K562 (cell line): ENCODE results near the gene CSF2RB.

ENCODE experiments used
- ARNT ChIP-seq, 2 experiments: fragments of 450-650 bp; IDR thresholded peaks; 2 replicates each; pipeline ENCODE4 v1.6.1; 2016; ENCODE audit warnings: mild to moderate bottlenecking in 1 of 2
- BHLHE40 ChIP-seq: IDR thresholded peaks from 2 replicates; pipeline ENCODE4 v1.6.1; 2011; ENCODE audit warnings: low read length, improper control_type of control experiment
- GATAD2A ChIP-seq: fragments of 450-650 bp; IDR thresholded peaks from 2 replicates; pipeline ENCODE4 v1.6.1; 2017
- TF ChIP-seq, protein P1 (sequence below): sonication (generic); formaldehyde crosslinking; IDR thresholded peaks from 2 replicates; pipeline ENCODE4 v1.9.0; 2022; ENCODE audit warnings: mild to moderate bottlenecking, missing genetic modification reagents
- TF ChIP-seq, protein P2 (sequence below), 3 experiments: IDR thresholded peaks in 2 of 3; conservative IDR thresholded peaks in 1 of 3; 2 replicates each; pipeline ENCODE4 v1.5.1; 2011 to 2012; ENCODE audit warnings: low read length in 3 of 3, mild to moderate bottlenecking in 3 of 3, control low read depth in 2 of 3, improper control_type of control experiment in 1 of 3, inconsistent platforms in 1 of 3, low read depth in 1 of 3, mixed read lengths in 1 of 3, moderate library complexity in 1 of 3; ENCODE audit not compliant: insufficient read depth in 2 of 3

DNA sequence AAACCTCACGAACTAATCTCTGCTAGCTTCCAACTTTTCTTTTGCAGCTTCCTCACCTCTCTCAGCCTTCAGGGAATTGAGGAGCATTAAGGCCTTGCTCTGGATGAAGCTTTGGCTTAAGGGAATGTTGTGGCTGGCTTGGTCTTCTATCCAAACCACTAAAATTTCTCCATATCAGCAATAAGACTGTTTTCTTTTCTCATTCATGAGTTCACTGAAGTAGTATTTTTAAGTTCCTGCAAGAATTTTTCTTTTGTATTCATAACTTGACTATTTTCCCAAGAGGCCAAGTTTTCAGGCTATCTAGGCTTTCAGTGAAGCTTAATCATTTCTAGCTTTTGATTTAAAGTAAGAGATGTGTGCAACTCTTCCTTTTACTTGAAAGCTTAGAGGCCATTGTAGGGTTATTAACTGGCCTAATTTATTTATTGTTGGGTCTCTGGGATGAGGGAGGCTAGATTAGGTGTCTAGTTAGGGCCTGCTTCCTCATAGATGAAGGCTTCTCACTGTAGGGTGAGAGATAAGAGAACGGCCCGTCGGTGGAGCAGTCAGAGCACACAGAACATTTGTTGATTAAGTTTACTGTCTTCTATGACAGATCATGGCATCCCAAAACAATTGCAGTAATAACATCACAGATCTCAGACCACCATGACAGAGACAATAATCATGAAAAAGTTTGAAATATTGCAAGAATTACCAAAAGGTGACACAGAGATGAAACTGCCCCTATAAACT lies 33.2 kb downstream of the CSF2RB start:
- TF ChIP-seq, protein P1, sequence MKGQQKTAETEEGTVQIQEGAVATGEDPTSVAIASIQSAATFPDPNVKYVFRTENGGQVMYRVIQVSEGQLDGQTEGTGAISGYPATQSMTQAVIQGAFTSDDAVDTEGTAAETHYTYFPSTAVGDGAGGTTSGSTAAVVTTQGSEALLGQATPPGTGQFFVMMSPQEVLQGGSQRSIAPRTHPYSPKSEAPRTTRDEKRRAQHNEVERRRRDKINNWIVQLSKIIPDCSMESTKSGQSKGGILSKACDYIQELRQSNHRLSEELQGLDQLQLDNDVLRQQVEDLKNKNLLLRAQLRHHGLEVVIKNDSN (CRISPR knock-in tag): no peak
- TF ChIP-seq, protein P2, sequence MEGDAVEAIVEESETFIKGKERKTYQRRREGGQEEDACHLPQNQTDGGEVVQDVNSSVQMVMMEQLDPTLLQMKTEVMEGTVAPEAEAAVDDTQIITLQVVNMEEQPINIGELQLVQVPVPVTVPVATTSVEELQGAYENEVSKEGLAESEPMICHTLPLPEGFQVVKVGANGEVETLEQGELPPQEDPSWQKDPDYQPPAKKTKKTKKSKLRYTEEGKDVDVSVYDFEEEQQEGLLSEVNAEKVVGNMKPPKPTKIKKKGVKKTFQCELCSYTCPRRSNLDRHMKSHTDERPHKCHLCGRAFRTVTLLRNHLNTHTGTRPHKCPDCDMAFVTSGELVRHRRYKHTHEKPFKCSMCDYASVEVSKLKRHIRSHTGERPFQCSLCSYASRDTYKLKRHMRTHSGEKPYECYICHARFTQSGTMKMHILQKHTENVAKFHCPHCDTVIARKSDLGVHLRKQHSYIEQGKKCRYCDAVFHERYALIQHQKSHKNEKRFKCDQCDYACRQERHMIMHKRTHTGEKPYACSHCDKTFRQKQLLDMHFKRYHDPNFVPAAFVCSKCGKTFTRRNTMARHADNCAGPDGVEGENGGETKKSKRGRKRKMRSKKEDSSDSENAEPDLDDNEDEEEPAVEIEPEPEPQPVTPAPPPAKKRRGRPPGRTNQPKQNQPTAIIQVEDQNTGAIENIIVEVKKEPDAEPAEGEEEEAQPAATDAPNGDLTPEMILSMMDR (IDR thresholded peaks at IDR 0.05 in 2 of 3, conservative IDR thresholded peaks at IDR 0.05 in 1 of 3; ENCODE audit: insufficient read depth in 2 of 3, low read depth in 1 of 3, low read length in 3 of 3): peak in 2 of 3 experiments; percentile 16 to 21; a peak in 3 of 6 replicates
- no peak for TF ChIP-seq ARNT (IDR thresholded peaks at IDR 0.05)
- TF ChIP-seq BHLHE40: no peak
- no peak for TF ChIP-seq GATAD2A
